ENCODE measurements around the gene TMEM38A. TPM values are rescaled to one million over a fixed set of nuclear protein-coding genes. Genes with fewer than 3 reads are reported as not detected.

The TMEM38A gene
- total RNA-seq, 1 donor from 2014 or later, result 4.1 TPM

DNA sequence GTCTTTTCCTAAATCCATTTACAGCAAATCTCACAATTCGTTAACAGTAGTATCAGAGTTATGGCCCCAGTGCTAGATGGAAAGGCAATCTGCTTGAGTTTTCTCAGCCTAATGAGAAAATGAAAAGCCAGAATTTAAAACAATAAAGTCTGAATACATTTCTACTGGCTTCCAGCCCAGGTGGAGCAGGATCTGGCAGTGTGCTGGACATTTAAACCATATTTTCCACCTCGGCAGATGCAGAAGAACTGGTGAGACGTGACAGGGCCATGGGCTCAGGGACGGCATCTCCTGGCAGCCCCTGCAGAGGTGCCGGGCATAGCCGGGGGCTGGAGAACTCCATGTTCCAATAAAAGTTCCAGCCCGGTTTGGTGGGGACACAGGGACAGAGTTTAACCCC is 8.1 kb upstream of the TMEM38A start:
- TF ChIP-seq, protein P1, sequence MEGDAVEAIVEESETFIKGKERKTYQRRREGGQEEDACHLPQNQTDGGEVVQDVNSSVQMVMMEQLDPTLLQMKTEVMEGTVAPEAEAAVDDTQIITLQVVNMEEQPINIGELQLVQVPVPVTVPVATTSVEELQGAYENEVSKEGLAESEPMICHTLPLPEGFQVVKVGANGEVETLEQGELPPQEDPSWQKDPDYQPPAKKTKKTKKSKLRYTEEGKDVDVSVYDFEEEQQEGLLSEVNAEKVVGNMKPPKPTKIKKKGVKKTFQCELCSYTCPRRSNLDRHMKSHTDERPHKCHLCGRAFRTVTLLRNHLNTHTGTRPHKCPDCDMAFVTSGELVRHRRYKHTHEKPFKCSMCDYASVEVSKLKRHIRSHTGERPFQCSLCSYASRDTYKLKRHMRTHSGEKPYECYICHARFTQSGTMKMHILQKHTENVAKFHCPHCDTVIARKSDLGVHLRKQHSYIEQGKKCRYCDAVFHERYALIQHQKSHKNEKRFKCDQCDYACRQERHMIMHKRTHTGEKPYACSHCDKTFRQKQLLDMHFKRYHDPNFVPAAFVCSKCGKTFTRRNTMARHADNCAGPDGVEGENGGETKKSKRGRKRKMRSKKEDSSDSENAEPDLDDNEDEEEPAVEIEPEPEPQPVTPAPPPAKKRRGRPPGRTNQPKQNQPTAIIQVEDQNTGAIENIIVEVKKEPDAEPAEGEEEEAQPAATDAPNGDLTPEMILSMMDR (IDR thresholded peaks at IDR 0.05; ENCODE audit: insufficient read depth, low read length, poor library complexity, severe bottlenecking), result no peak
- no peak overlapping the region for H3K4me3 ChIP-seq (ENCODE audit: low read depth, low read length)

DNA sequence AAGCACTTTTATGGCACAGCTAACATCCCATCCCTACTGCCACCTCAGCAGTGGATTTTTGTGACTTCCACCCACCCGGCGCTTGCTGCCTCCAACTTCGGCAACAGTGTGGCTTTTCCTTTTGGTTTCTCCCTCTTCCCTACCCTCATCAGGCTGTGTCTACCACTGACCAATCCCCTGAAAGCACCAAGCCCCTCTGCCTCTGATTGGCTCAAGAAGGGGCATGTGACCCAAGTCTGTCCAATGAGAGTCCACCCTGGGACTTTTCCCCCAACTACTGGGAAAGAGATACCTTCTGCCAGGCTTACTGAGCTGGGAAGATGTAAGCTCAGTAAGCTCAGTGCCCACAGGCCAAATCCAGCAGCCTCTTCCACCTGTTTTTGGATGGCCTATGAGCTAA is 6.8 kb upstream of the TMEM38A start:
- H3K4me3 ChIP-seq (ENCODE audit: low read depth, low read length), result no peak overlapping the region
- no peak for DNase-seq (ENCODE audit: low read depth)
- TF ChIP-seq, protein P1 (IDR thresholded peaks at IDR 0.05; ENCODE audit: insufficient read depth, low read length, poor library complexity, severe bottlenecking), result no peak
- H3K36me3 ChIP-seq (ENCODE audit: control insufficient read depth, insufficient read depth, low read length), result peaks cover 8% of the 10 kb centered on the region
- no peaks in the 10 kb centered on the region for H3K27me3 ChIP-seq (ENCODE audit: control insufficient read depth, insufficient read depth, low read length)

More for the DNA sequence above, 8.1 kb upstream of the TMEM38A start:
- DNase-seq (ENCODE audit: low read depth), result no peak
- peaks cover 6% of the 10 kb centered on the region for H3K36me3 ChIP-seq (ENCODE audit: control insufficient read depth, insufficient read depth, low read length)
- H3K27me3 ChIP-seq (ENCODE audit: control insufficient read depth, insufficient read depth, low read length), result no peaks in the 10 kb centered on the region

DNA sequence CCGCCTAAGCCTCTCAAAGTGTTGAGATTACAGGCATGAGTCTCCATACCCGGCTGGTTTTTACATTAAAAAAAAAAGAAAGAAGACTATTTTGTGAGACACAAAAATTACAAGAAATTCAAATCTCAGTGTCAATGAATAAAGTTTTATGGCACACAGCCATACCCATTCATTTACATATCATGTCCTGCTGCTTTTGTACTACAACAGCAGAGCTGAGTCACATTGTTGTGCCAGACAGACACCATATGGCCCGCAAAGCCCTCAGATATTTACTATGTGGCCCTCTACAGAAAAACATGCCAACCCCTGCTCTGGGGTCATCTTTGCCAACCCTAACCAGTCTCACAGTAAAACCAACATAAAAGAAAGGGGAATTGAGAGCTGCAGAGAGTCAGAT is 6.3 kb upstream of the TMEM38A start:
- DNase-seq (ENCODE audit: low read depth), result no peak
- TF ChIP-seq, protein P1 (IDR thresholded peaks at IDR 0.05; ENCODE audit: insufficient read depth, low read length, poor library complexity, severe bottlenecking), result no peak
- H3K36me3 ChIP-seq (ENCODE audit: control insufficient read depth, insufficient read depth, low read length), result peaks cover 8% of the 10 kb centered on the region
- no peaks in the 10 kb centered on the region for H3K27me3 ChIP-seq (ENCODE audit: control insufficient read depth, insufficient read depth, low read length)
- H3K4me3 ChIP-seq (ENCODE audit: low read depth, low read length), result no peak overlapping the region

DNA sequence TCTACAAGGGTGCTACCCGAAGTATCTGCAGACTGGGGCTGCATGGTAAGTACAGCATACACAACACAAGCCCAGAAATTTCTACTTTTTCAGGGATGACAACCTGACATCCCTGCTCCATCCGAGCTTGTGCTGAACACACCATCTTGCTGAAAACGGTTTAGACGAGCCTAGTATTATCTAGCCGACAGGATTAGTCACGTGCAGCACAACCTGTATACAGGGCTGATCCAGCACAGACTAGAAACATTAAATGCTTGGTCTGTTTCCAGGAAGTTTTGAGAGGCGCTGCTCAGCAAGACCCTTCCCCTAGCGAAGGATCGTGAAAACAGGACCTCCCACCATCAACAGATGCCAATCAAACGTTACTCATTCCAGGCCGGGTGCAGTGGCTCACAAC is 5.2 kb upstream of the TMEM38A start:
- TF ChIP-seq, protein P1 (IDR thresholded peaks at IDR 0.05; ENCODE audit: insufficient read depth, low read length, poor library complexity, severe bottlenecking), result no peak
- no peaks in the 10 kb centered on the region for H3K27me3 ChIP-seq (ENCODE audit: control insufficient read depth, insufficient read depth, low read length)
- H3K4me3 ChIP-seq (ENCODE audit: low read depth, low read length), result no peak overlapping the region
- H3K36me3 ChIP-seq (ENCODE audit: control insufficient read depth, insufficient read depth, low read length), result peaks cover 8% of the 10 kb centered on the region
- DNase-seq (ENCODE audit: low read depth), result no peak

DNA sequence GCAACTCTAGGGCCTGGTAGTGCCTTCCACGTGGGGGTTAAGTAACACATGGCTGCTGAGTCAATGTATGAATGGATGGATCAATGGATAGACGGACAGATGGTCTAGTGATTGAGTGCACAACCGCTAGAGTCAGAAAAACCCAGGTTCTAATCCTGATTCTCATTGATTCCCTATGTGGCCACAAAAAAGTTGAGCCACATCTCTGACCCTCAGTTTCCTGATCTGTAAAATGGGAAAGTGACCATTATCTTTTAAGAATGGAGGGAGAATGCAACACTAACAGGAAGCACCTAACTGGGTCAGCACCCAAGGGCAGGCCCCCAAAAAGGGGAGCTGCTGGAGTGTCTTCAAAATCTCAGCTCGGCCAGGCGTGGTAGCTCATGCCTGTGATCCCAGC is 3.6 kb upstream of the TMEM38A start:
- H3K27me3 ChIP-seq (ENCODE audit: control insufficient read depth, insufficient read depth, low read length), result no peaks in the 10 kb centered on the region
- no peak overlapping the region for H3K4me3 ChIP-seq (ENCODE audit: low read depth, low read length)
- TF ChIP-seq, protein P1 (IDR thresholded peaks at IDR 0.05; ENCODE audit: insufficient read depth, low read length, poor library complexity, severe bottlenecking), result no peak
- H3K36me3 ChIP-seq (ENCODE audit: control insufficient read depth, insufficient read depth, low read length), result peaks cover 5% of the 10 kb centered on the region
- no peak for DNase-seq (ENCODE audit: low read depth)

DNA sequence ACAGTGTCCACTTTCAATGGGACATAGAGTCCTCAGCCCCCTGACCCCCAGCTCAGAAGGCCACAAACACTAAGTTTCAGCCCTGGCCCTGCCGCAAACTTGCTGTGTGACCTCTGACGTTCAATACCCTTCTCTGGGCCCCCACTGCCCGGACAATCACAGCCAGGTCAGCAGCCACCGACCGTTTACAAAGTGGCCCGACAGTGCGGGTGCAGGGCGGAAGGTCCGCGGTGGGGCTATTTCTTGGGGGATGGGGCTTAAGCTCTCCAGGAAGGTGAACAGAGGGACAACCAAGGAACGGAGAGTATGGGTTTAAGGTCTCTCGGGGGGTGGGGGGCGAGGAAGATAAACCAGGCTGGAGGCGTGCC is 1.5 kb upstream of the TMEM38A start:
- no peak for DNase-seq (ENCODE audit: low read depth)
- Histone ChIP-seq H3K27me3 (ENCODE audit: control insufficient read depth, insufficient read depth, low read length) (no peaks in the 10 kb centered on the region), H3K4me3 (ENCODE audit: low read depth, low read length) (peak overlapping the region; percentile 99), H3K36me3 (ENCODE audit: control insufficient read depth, insufficient read depth, low read length) (peaks cover 5% of the 10 kb centered on the region)
- TF ChIP-seq, protein P1 (IDR thresholded peaks at IDR 0.05; ENCODE audit: insufficient read depth, low read length, poor library complexity, severe bottlenecking), result no peak
